Spinal cord (tissue), 10 donors: ENCODE data around the gene TCP1. TPM values are rescaled to one million over a fixed set of nuclear protein-coding genes. Genes with fewer than 3 reads are reported as not detected.
"Not testable (repeated sequence)": the region's sequence is repeated elsewhere in the genome, so short reads cannot be mapped to it uniquely, and the experiment has no call there.

Experiments used
- DNase-seq, 6 donors: peaks; one replicate each; pipeline versions ENCODE4 v3.0.0 to v3.0.0-alpha.2; 2013 to 2015; ENCODE audit warnings: low spot score in 6 of 6, low read depth in 4 of 6
- H3K27ac ChIP-seq: one replicate; pipeline ENCODE4 v1.5.1; 2013; ENCODE audit warnings: low read depth, low read length, control low read depth
- H3K27me3 ChIP-seq: one replicate; pipeline ENCODE4 v1.6.1; 2013; ENCODE audit warnings: low read length; ENCODE audit not compliant: control insufficient read depth, insufficient read depth
- H3K36me3 ChIP-seq: one replicate; pipeline ENCODE4 v1.6.1; 2013; ENCODE audit warnings: low read length; ENCODE audit not compliant: control insufficient read depth, insufficient read depth
- H3K4me1 ChIP-seq: one replicate; pipeline ENCODE4 v1.6.1; 2013; ENCODE audit warnings: low read length; ENCODE audit not compliant: control insufficient read depth, insufficient read depth
- H3K4me3 ChIP-seq: one replicate; pipeline ENCODE4 v1.5.1; 2013; ENCODE audit warnings: low read depth, low read length, control low read depth
- H3K9me3 ChIP-seq: one replicate; pipeline ENCODE4 v1.6.1; 2013; ENCODE audit warnings: low read length; ENCODE audit not compliant: control insufficient read depth, insufficient read depth
- WGBS: methylation state at CpG from one replicate; pipeline ENCODE4 v1.1.5; 2013; ENCODE audit warnings: missing lambda C conversion rate; ENCODE audit not compliant: insufficient coverage; 5-methylcytosine and 5-hydroxymethylcytosine counted together
- polyA plus RNA-seq, 2 donors: library from polyadenylated mRNA; unstranded; fragments of 120-200 nt; gene quantifications; one replicate each; pipeline ENCODE4 v1.2.1, GENCODE V29; 2013; ENCODE audit not compliant: insufficient read length in 2 of 2
- total RNA-seq, 2 donors: library from RNA; depleted of rRNA in 1 of 2; stranded (reverse); fragments of 120-200 nt in 1 of 2; fragments of >200 nt in 1 of 2; gene quantifications; one replicate each; pipeline versions ENCODE4 v1.2.3 to v1.2.4, GENCODE V29; 2013 to 2014
- donor health status: healthy.

The TCP1 gene
- total and polyA plus RNA-seq, 4 donors: 184 to 239 (median 205) TPM

- DNase-seq: no peak
- H3K27me3 ChIP-seq: peaks cover 2% of the 10 kb centered on the region
- H3K4me1 ChIP-seq: no peaks in the 10 kb centered on the region
- H3K36me3 ChIP-seq: peaks cover 2% of the 10 kb centered on the region
- H3K9me3 ChIP-seq: no peaks in the 10 kb centered on the region
- WGBS: 47% methylated on average over 27 of the region's 28 CpGs
- no peak overlapping the region for H3K4me3 ChIP-seq
- no peak overlapping the region for H3K27ac ChIP-seq
Observed at GRCh38 chr6:159819932-159820640, 30.7 kb upstream of the TCP1 start.

DNA sequence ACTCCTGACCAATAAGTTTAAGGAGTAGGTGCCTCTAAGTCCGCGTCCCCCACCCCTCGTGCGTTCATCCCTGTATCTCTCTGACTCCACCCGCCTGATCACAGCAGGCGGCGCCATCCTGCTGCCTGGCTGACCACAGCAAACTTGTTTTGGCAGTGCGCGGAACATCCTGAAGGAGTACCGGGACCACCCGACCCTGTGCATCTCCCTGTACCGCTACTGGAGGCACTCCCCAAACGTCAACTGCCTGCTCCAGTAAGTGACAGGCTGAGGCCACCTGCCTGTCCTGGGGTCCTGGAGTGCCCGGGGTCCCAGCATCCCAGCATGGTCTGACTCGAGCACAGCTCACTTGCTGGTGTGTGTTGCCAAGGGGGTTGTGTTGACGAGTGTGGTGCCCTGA lies 29.7 kb upstream of the TCP1 start:
- Histone ChIP-seq H3K36me3 (peaks cover 2% of the 10 kb centered on the region), H3K27ac (no peak overlapping the region), H3K4me1 (no peaks in the 10 kb centered on the region), H3K27me3 (peaks cover 2% of the 10 kb centered on the region), H3K9me3 (no peaks in the 10 kb centered on the region), H3K4me3 (no peak overlapping the region)
- WGBS: 81% methylated on average over 16 of the region's 16 CpGs
- no peak for DNase-seq

- WGBS: 89% methylated on average over 16 of the region's 23 CpGs
- no peaks in the 10 kb centered on the region for H3K4me1 ChIP-seq
- H3K36me3 ChIP-seq: peaks cover 2% of the 10 kb centered on the region
- H3K27me3 ChIP-seq: peaks cover 2% of the 10 kb centered on the region
- no peak overlapping the region for H3K4me3 ChIP-seq
- no peak for DNase-seq
- H3K27ac ChIP-seq: no peak overlapping the region
- H3K9me3 ChIP-seq: no peaks in the 10 kb centered on the region
Observed at GRCh38 chr6:159817951-159818739, 28.7 kb upstream of the TCP1 start.

DNA sequence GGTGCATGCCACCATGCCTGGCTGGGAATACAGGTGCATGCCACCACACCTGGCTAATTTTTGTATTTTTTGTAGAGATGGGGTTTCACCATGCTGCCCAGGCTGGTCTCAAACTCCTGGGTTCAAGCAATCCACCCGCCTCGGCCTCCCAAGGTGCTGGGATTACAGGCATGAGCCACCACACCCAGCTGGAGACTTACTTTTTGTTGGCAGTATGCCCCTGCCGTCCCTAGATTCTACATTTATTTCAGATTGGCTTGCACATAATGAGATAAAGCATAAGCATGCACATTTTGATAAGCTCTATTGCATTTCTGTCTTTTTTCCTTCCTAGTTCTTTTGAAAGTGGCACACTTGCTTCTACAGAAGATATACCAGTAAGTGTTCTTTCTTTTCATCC lies 27.4 kb upstream of the TCP1 start:
- H3K27ac ChIP-seq, H3K4me3 ChIP-seq, H3K36me3 ChIP-seq, DNase-seq, H3K4me1 ChIP-seq, H3K9me3 ChIP-seq, H3K27me3 ChIP-seq: not testable (repeated sequence)
- 94% methylated on average over 3 of the region's 3 CpGs for WGBS

DNA sequence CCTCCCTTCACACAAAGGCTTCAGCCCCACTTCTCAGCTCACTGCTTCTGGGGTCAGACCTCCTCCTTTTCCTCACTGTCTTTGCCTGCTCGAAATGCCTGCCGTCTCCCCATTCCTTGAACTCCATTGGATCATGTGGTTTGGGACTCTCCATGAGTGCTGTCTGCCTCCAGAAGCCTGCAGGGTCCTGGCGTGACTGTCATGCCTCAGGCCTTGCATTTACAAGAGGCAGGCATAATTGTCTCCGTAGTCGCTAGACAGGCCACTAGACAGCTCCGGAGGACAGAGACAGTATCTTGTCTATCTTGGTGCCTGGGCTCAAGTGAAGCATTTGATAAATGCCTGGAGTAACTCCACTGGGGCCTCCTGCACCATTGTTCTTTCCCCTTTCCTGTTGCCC lies 26.0 kb upstream of the TCP1 start:
- WGBS: 51% methylated on average over 6 of the region's 6 CpGs
- H3K4me3 ChIP-seq: no peak overlapping the region
- DNase-seq: no peak
- H3K27ac ChIP-seq: no peak overlapping the region
- H3K36me3 ChIP-seq: peaks cover 2% of the 10 kb centered on the region
- H3K9me3 ChIP-seq: no peaks in the 10 kb centered on the region
- H3K27me3 ChIP-seq: peaks cover 2% of the 10 kb centered on the region
- H3K4me1 ChIP-seq: no peaks in the 10 kb centered on the region

DNA sequence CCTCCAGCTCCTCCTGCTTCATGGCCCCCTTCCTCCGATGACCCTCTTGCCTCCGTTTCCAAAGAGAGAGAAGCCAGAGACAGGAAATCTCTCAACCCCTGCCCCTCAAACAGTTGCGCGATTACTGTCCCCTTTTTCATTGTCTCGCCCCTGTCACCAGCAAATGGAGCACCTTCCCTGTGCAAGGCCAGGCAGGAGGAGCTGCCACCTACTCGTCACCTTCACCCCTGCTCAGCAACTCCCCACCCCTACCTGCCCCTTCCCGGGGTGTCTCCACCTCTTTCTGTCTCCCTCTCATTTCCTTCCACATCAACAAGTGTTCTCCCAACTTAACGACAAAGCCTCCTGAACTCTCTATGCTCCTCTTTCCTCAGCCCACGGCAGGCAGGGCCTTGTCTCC lies 24.4 kb upstream of the TCP1 start:
- Histone ChIP-seq H3K27me3 (no peaks in the 10 kb centered on the region), H3K27ac (no peak overlapping the region), H3K4me1 (no peaks in the 10 kb centered on the region), H3K9me3 (no peaks in the 10 kb centered on the region), H3K4me3 (no peak overlapping the region), H3K36me3 (no peaks in the 10 kb centered on the region)
- WGBS: 85% methylated on average over 9 of the region's 9 CpGs
- no peak for DNase-seq

- Histone ChIP-seq H3K36me3 (no peaks in the 10 kb centered on the region), H3K27me3 (no peaks in the 10 kb centered on the region), H3K27ac (no peak overlapping the region), H3K4me1 (no peaks in the 10 kb centered on the region), H3K4me3 (no peak overlapping the region), H3K9me3 (no peaks in the 10 kb centered on the region)
- WGBS: 100% methylated on average over 2 of the region's 4 CpGs
- no peak for DNase-seq
Observed at GRCh38 chr6:159809149-159809548, 19.7 kb upstream of the TCP1 start.

DNA sequence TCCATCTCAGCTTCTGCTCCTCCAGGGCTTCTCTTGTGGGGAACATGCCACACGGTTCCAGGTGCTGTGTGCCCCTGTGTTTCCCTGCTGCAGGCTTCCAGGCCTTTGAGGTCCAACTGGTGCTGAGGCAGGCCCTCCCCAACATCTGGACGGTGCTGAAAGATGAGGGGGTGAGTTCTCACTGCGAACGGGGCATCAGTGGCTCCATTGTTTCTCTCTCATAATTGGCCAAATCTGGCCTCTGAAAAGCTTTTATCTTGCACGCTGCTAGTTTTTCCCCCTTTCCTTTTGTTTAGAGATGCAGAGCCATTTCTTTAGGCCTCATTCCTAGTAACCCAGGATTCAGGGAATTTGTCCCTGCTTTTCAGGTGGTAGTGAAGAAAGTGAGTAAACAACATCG lies 19.2 kb upstream of the TCP1 start:
- H3K9me3 ChIP-seq: no peaks in the 10 kb centered on the region
- H3K27ac ChIP-seq: no peak overlapping the region
- H3K4me1 ChIP-seq: no peaks in the 10 kb centered on the region
- H3K27me3 ChIP-seq: no peaks in the 10 kb centered on the region
- 71% methylated on average over 3 of the region's 6 CpGs for WGBS
- no peaks in the 10 kb centered on the region for H3K36me3 ChIP-seq
- no peak for DNase-seq
- H3K4me3 ChIP-seq: no peak overlapping the region

- H3K27me3 ChIP-seq: no peaks in the 10 kb centered on the region
- no peak for DNase-seq
- H3K4me3 ChIP-seq: no peak overlapping the region
- WGBS: 93% methylated on average over 2 of the region's 5 CpGs
- H3K4me1 ChIP-seq: no peaks in the 10 kb centered on the region
- H3K9me3 ChIP-seq: no peaks in the 10 kb centered on the region
- no peak overlapping the region for H3K27ac ChIP-seq
- no peaks in the 10 kb centered on the region for H3K36me3 ChIP-seq
Observed at GRCh38 chr6:159807150-159807858, 17.9 kb upstream of the TCP1 start.
